K562 treated with DMSO at 1 percent for 24 hours (cell line): ENCODE measurements around the gene RLF. TPM values are rescaled to one million over a fixed set of nuclear protein-coding genes. Genes with fewer than 3 reads are reported as not detected.

Source experiments
- total RNA-seq: library from RNA; unstranded; fragments of 300-600 nt; gene quantifications from 2 replicates; pipeline ENCODE4 v1.2.3, GENCODE V29; 2022; ENCODE audit warnings: low read depth; ENCODE audit not compliant: insufficient read depth

RLF gene, protein sequence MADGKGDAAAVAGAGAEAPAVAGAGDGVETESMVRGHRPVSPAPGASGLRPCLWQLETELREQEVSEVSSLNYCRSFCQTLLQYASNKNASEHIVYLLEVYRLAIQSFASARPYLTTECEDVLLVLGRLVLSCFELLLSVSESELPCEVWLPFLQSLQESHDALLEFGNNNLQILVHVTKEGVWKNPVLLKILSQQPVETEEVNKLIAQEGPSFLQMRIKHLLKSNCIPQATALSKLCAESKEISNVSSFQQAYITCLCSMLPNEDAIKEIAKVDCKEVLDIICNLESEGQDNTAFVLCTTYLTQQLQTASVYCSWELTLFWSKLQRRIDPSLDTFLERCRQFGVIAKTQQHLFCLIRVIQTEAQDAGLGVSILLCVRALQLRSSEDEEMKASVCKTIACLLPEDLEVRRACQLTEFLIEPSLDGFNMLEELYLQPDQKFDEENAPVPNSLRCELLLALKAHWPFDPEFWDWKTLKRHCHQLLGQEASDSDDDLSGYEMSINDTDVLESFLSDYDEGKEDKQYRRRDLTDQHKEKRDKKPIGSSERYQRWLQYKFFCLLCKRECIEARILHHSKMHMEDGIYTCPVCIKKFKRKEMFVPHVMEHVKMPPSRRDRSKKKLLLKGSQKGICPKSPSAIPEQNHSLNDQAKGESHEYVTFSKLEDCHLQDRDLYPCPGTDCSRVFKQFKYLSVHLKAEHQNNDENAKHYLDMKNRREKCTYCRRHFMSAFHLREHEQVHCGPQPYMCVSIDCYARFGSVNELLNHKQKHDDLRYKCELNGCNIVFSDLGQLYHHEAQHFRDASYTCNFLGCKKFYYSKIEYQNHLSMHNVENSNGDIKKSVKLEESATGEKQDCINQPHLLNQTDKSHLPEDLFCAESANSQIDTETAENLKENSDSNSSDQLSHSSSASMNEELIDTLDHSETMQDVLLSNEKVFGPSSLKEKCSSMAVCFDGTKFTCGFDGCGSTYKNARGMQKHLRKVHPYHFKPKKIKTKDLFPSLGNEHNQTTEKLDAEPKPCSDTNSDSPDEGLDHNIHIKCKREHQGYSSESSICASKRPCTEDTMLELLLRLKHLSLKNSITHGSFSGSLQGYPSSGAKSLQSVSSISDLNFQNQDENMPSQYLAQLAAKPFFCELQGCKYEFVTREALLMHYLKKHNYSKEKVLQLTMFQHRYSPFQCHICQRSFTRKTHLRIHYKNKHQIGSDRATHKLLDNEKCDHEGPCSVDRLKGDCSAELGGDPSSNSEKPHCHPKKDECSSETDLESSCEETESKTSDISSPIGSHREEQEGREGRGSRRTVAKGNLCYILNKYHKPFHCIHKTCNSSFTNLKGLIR (N-terminal part only)
- 8.7 and 10.1 TPM in 2 replicates for total RNA-seq

DNA sequence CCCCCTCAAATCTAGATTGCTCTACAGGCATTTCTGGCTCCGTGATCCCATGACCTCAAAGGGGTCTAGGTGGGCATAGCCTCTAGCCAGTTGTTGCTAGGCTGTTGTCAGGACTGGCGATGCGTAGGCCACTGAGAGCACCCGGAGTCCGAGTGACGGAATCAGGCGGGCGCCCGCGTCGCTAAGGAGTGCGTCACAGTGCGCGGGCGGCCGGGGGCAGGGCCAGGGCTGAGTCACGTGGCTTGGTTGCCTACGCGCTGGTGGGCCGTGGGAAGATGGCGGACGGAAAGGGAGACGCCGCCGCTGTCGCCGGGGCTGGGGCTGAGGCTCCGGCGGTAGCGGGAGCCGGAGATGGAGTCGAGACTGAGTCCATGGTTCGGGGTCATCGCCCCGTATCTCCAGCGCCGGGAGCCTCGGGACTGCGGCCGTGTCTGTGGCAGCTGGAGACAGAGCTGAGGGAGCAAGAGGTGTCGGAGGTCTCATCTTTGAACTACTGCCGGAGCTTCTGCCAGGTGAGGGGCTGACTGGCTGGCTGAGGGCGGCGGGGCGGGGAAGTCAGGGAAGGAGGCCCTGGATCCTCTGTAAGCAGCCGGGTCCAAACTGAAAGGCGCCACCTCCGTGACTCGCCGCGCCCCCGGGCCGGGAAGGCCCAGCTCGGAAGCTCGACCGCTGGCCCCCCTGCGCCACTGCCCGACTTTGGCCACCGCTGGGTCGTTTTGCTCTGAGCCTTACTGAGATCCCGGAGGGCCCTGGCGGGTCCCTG is at the start of gene RLF:
RLF (plus strand) TSS at position 263 of the 763 bp plus-strand sequence; CDS start at position 276, 13 bp downstream.

DNA sequence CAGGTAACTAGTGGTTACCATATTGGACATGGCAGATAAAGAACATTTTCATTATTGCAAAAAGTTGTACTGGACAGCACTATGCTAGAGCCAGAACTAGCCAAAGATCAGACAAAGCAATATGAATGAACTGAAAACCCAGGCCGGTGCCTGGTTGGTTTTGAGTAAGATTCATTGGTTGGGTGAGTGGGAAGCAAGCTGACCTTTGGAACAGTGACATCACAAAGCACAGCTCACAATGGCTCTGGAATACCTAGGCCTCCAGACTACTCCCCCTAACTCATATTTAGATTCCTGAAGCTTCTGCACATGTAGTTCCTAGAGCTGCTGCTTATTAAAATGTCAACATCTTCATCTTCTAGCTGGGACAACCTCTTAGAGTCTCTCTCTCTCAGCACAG is 86.5 kb downstream of the RLF start, which contains the start of gene TMCO2:
TMCO2 (plus strand) TSS at position 283 of the 400 bp plus-strand sequence; CDS start at position 340, 57 bp downstream.

GRCh38 chr1:40257688-40258444 is 96.7 kb downstream of the RLF start, which contains the start of gene ZMPSTE24:
Gene ZMPSTE24 (plus strand): TSS chr1:40258236. CDS start chr1:40258272, 36 bp downstream.

Other genes with a start within 250 kb of the RLF start
- gene MFSD2A, start 206.2 kb upstream of the RLF start, total RNA-seq: not detected in 2 replicates
- gene CAP1, start 120.7 kb upstream of the RLF start, total RNA-seq: 305 and 308 TPM in 2 replicates
- 114 and 115 TPM in 2 replicates for gene PPT1, start 64.1 kb upstream of the RLF start, total RNA-seq
- gene TMCO2, start 86.5 kb downstream of the RLF start, total RNA-seq: not detected in 2 replicates
- 14.0 and 16.8 TPM in 2 replicates for gene ZMPSTE24, start 96.8 kb downstream of the RLF start, total RNA-seq
- 5.7 and 6.9 TPM in 2 replicates for gene COL9A2, start 155.9 kb downstream of the RLF start, total RNA-seq
- gene SMAP2, start 212.3 kb downstream of the RLF start, total RNA-seq: 109 and 110 TPM in 2 replicates